ENCODE measurements around the gene RNF208.
"Not testable (repeated sequence)": the region's sequence is repeated elsewhere in the genome, so short reads cannot be mapped to it uniquely, and the experiment has no call there.

The RNF208 gene

DNA sequence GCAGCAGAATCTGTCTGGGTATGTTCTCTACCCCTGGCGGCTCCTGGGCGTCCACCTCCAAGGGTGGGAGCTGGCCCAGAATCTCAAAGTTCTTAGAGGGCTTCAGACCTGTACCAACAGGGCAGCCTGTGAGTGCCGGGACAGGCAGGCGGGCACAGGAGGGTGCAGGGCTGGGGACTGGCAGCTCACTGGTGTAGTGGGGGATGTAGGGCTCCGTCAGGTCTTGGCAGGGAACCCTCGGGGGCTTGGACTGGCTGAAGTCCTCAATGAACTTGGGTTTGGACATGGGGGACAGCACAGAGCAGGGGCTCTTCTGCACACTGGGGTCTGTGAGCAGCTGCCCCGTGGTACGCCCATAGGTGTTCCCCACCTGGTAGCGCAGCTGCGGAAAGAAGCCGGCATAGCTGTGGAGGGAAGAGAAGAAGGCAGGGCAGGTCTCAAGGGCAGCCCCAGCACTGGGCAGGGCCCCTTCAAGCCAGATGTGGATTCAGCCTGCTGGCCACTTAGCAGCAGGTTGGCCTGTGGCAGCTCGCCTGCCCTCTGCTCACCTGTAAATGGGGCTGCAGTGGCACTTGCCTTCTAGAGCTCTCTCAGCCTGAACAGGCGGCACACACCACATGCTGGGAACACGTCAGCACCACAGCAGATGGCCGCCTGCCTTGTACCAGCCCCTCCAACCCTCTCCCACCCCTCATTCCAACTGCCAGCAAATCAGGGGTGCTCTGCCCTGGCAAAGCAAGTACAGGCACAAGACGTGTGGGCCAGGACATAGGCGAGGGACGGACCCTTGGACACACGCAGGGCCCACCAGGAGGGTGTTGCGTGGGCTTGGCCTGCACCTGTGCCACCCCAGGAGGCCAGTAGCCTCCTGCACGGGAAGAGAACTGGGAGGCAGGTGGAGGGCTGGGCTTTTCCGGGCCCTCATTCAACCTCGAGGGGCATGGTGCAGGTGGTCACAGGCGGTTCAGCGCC, 23.7 kb upstream of the RNF208 start:
- H3K4me3 Mint-ChIP-seq, result peak overlapping the region in 2 of 3 experiments; percentile 10 to 19
- H3K4me1 Mint-ChIP-seq, result peaks cover 24% of the 10 kb centered on the region
- H3K27ac Mint-ChIP-seq, result no peak overlapping the region
- TF ChIP-seq, protein P1, sequence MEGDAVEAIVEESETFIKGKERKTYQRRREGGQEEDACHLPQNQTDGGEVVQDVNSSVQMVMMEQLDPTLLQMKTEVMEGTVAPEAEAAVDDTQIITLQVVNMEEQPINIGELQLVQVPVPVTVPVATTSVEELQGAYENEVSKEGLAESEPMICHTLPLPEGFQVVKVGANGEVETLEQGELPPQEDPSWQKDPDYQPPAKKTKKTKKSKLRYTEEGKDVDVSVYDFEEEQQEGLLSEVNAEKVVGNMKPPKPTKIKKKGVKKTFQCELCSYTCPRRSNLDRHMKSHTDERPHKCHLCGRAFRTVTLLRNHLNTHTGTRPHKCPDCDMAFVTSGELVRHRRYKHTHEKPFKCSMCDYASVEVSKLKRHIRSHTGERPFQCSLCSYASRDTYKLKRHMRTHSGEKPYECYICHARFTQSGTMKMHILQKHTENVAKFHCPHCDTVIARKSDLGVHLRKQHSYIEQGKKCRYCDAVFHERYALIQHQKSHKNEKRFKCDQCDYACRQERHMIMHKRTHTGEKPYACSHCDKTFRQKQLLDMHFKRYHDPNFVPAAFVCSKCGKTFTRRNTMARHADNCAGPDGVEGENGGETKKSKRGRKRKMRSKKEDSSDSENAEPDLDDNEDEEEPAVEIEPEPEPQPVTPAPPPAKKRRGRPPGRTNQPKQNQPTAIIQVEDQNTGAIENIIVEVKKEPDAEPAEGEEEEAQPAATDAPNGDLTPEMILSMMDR (IDR thresholded peaks at IDR 0.05; ENCODE audit: unreplicated experiment in 3 of 3), result no peak
- H3K9me3 Mint-ChIP-seq, result no peaks in the 10 kb centered on the region
- peaks cover 19% of the 10 kb centered on the region for H3K36me3 Mint-ChIP-seq (ENCODE audit: low read depth)
- H3K27me3 Mint-ChIP-seq (ENCODE audit: low read depth), result no peaks in the 10 kb centered on the region

DNA sequence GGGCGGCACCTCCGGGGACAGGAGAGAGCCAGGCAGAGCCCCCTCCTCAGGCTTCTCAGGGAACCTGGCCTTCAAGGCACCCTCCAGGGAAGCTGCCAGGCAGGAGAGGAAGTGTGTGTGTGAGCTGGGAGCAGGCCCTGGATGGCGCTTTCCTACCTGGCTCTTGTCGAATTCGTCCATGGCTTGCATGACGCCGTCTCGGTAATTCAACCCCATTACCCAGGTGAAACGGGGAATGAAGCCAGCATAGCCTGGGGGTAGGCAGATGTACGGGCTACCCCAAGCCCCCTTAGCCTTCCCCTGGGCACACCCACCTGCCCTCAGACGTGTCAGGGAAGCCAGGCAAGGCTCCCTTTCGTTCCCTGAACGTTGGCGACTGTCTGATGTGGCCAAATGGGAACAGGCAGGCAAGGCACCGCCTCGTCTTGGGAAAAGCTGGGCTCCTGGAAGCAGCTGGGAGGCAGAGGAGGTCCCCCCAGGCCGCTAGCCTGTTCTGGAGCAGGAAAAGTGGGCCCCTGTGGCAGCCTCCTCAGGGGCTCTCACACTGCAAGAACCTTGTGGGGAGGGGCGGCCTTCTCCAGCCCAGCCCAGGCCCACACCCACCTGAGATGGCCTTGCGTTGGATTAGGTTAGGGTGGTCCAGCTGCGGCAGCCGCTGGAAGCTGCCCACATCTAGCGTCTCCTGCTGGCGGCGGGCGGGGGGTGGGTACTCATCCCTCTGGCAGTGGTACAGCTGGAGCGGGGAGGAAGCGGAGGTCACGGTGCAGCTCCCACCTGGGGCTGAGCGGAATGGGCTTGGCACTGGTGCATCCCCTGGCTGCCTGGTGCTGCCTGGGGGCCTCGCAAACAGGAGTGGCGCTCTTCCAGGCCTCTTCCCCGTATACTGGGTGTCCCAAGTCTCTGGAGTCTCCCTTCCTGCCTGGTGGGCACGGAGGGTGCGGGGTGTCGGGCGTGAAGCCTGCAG, 22.7 kb upstream of the RNF208 start:
- no peaks in the 10 kb centered on the region for H3K27me3 Mint-ChIP-seq (ENCODE audit: low read depth)
- peaks cover 19% of the 10 kb centered on the region for H3K36me3 Mint-ChIP-seq (ENCODE audit: low read depth)
- TF ChIP-seq, protein P1 (IDR thresholded peaks at IDR 0.05; ENCODE audit: unreplicated experiment in 3 of 3), result no peak
- no peaks in the 10 kb centered on the region for H3K9me3 Mint-ChIP-seq
- H3K4me3 Mint-ChIP-seq, result peak overlapping the region in 2 of 3 experiments; percentile 17 to 89
- H3K4me1 Mint-ChIP-seq, result peaks cover 24% of the 10 kb centered on the region
- H3K27ac Mint-ChIP-seq, result peak overlapping the region in 1 of 3 experiments; percentile 61

DNA sequence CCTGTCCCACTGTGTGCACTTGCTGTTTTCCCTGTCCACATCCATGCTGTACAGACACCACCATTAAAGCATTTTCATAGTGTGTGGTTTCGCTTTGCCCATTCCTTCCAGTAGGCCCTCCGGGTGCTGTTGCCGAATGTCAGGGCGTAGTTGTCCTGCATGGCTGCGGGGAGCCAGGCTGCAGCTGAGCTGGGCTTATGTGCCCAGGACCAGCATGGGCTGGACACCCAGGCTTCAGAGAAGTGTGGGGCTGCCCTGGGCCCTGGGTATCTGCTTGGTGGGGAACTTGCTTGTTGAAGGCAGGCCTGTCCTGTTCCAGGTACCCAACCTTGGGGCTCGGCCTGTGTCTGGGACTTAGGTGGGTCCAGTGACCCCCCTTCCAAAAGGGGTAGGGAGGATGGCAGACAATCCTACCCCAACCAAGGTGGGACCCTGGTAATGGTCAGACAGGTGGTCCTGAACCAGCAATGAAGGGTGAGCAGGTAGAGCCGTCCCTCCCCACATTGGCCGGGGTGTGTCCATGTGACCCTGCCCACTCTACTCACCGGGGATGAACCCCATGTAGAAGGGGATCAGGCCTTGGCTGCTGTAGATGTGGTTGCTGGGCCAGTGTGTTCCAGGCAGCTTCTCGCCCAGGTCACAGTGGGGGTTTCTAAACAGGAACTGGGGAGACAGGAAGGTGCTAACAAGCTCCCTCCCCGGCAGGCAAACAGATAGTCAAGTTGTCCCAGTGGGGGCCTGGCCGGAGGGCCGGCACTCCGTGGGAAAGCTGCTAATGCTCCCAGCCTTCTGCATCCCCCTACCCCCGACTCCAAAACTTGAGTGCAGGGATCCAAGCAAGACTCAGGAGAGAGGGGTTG, 21.8 kb upstream of the RNF208 start:
- TF ChIP-seq, protein P1 (IDR thresholded peaks at IDR 0.05; ENCODE audit: unreplicated experiment in 3 of 3), result no peak
- H3K4me3 Mint-ChIP-seq, result peak overlapping the region; percentile 89 to 96 (median 93)

DNA sequence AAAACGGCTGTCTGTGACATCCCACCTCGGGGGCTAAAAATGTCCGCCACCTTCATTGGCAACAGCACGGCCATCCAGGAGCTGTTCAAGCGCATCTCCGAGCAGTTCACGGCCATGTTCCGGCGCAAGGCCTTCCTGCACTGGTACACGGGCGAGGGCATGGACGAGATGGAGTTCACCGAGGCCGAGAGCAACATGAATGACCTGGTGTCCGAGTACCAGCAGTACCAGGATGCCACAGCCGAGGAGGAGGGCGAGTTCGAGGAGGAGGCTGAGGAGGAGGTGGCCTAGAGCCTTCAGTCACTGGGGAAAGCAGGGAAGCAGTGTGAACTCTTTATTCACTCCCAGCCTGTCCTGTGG, 21.2 kb upstream of the RNF208 start:
- Mint-ChIP-seq H3K36me3 (ENCODE audit: low read depth) (peaks cover 19% of the 10 kb centered on the region), H3K4me1 (peaks cover 31% of the 10 kb centered on the region), H3K4me3 (peak overlapping the region; percentile 89 to 96 (median 93)), H3K27ac (peak overlapping the region in 1 of 3 experiments; percentile 65)
- H3K9me3 Mint-ChIP-seq; H3K27me3 Mint-ChIP-seq (ENCODE audit: low read depth): not testable (repeated sequence)

More for the DNA sequence above, 21.8 kb upstream of the RNF208 start:
- H3K4me1 Mint-ChIP-seq, result peaks cover 27% of the 10 kb centered on the region
- peaks cover 19% of the 10 kb centered on the region for H3K36me3 Mint-ChIP-seq (ENCODE audit: low read depth)
- H3K9me3 Mint-ChIP-seq, result no peaks in the 10 kb centered on the region
- H3K27me3 Mint-ChIP-seq (ENCODE audit: low read depth), result no peaks in the 10 kb centered on the region
- peak overlapping the region in 2 of 3 experiments; percentile 61 to 65 for H3K27ac Mint-ChIP-seq

DNA sequence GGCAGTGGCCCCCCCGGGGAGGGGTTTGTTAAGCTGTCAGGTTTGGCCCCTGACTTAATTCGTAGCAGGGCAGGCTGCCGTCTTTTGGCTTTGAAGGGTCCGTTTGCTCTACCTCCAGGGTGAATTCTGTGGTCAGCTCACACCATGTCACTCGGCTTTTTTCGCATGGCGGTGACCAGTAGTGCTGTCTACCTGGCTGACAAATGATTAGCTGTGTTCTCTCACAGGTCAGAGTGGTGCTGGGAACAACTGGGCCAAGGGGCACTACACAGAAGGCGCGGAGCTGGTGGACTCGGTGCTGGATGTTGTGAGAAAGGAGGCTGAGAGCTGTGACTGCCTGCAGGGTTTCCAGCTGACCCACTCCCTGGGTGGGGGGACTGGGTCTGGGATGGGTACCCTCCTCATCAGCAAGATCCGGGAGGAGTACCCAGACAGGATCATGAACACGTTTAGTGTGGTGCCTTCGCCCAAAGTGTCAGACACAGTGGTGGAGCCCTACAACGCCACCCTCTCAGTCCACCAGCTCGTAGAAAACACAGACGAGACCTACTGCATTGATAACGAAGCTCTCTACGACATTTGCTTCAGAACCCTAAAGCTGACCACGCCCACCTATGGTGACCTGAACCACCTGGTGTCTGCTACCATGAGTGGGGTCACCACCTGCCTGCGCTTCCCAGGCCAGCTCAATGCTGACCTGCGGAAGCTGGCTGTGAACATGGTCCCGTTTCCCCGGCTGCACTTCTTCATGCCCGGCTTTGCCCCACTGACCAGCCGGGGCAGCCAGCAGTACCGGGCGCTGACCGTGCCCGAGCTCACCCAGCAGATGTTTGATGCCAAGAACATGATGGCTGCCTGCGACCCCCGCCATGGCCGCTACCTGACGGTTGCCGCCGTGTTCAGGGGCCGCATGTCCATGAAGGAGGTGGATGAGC, 20.5 kb upstream of the RNF208 start:
- Mint-ChIP-seq H3K9me3 (no peaks in the 10 kb centered on the region), H3K27me3 (ENCODE audit: low read depth) (no peaks in the 10 kb centered on the region), H3K4me1 (peaks cover 34% of the 10 kb centered on the region)

More for the DNA sequence above, 20.5 kb upstream of the RNF208 start:
- H3K4me3 Mint-ChIP-seq, result peak overlapping the region; percentile 89 to 96 (median 93)
- TF ChIP-seq, protein P1 (IDR thresholded peaks at IDR 0.05; ENCODE audit: unreplicated experiment in 3 of 3), result no peak
- H3K27ac Mint-ChIP-seq, result peak overlapping the region; percentile 13 to 90 (median 74)
- peaks cover 19% of the 10 kb centered on the region for H3K36me3 Mint-ChIP-seq (ENCODE audit: low read depth)

Data from nephron (organoid).